PC-9 (cell line): ENCODE results near the gene HTT.

ENCODE experiments used
- CTCF ChIP-seq: fragments of 200-600 bp; sonication (generic); conservative IDR thresholded peaks from 2 replicates; pipeline ENCODE4 v1.6.1; 2017; ENCODE audit warnings: mixed run types, antibody characterized with exemption, mild to moderate bottlenecking, moderate library complexity
- EZH2 ChIP-seq: fragments of 200-600 bp; sonication (generic); IDR thresholded peaks from 2 replicates; pipeline ENCODE4 v1.8.0; 2017; ENCODE audit warnings: antibody characterized with exemption, low read depth

GRCh38 chr4:3271131-3271530 is 196.7 kb downstream of the HTT start:
- TF ChIP-seq EZH2, result no peak
- no peak for TF ChIP-seq CTCF
